K562 treated with DMSO at 1 percent for 4 hours (cell line): ENCODE results near the gene RASGEF1C. TPM values are rescaled to one million over a fixed set of nuclear protein-coding genes. Genes with fewer than 3 reads are reported as not detected.

Experiments
- total RNA-seq: library from RNA; unstranded; fragments of 300-600 nt; gene quantifications from 2 replicates; pipeline ENCODE4 v1.2.3, GENCODE V29; 2022; ENCODE audit not compliant: insufficient read depth

Gene RASGEF1C
- 0.40 TPM in 1 of 2 replicates, not detected in the other for total RNA-seq

DNA sequence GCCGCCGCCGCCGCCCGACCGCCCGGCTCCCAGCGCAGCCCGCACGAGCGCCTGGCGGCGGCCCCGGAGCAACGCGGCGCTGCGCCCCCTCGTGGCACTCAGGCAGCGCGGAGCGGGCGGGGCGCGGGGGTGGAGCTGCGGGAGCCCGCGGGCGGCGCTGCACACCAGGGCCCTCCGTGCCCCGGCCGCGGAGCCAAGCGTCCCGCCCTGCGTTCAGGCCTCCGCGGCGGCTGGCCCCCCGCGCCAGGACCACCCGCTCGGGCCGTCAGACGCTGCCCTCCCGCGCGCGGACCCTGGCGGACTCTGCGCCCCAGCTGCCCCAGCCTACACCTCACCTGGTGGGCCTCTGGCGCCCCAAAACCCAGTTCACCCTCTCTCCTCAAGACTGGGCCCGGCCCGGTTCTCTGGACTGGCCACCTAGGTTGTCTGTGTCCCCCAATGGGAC, at the start of gene RASGEF1C:
RASGEF1C (minus strand) TSS at position 75 of the 445 bp plus-strand sequence. CDS start 71,159 bp downstream, outside the sequence.

GRCh38 chr5:180071531-180072255, 137.3 kb downstream of the RASGEF1C start, which contains the start of gene RNF130:
Gene RNF130 (minus strand): TSS chr5:180071759. CDS start chr5:180071702, 57 bp downstream.

Other genes starting within 250 kb of the RASGEF1C start
- 67.5 and 80.4 TPM in 2 replicates for gene RNF130, start 137.5 kb downstream of the RASGEF1C start, total RNA-seq
- 24.3 and 26.4 TPM in 2 replicates for gene MAPK9, start 82.9 kb upstream of the RASGEF1C start, total RNA-seq
- not detected in 2 replicates for gene GFPT2, start 144.1 kb upstream of the RASGEF1C start, total RNA-seq